Liver (tissue), 9 donors: ENCODE measurements around the gene REEP1. TPM values are rescaled to one million over a fixed set of nuclear protein-coding genes. Genes with fewer than 3 reads are reported as not detected.

Experiments
- DNase-seq: peaks from one replicate; pipeline ENCODE4 v3.0.0-alpha.2; 2017; ENCODE audit warnings: low spot score
- H3K27ac ChIP-seq, 2 donors: one replicate each; pipeline ENCODE4 v1.7.0; 2013; ENCODE audit warnings: inconsistent platforms in 2 of 2, low read length in 2 of 2, control low read depth in 1 of 2, low read depth in 1 of 2, mild to moderate bottlenecking in 1 of 2
- H3K27me3 ChIP-seq, 4 donors: one replicate each; pipeline versions ENCODE4 v1.6.1 to v1.7.0; 2013; ENCODE audit warnings: low read length in 3 of 4, inconsistent platforms in 1 of 4, mild to moderate bottlenecking in 1 of 4, moderate library complexity in 1 of 4; ENCODE audit not compliant: control insufficient read depth in 4 of 4, insufficient read depth in 4 of 4
- H3K36me3 ChIP-seq, 4 donors: one replicate each; pipeline versions ENCODE4 v1.6.1 to v1.7.0; 2013; ENCODE audit warnings: low read length in 3 of 4, mild to moderate bottlenecking in 3 of 4, low read depth in 1 of 4, moderate library complexity in 1 of 4; ENCODE audit not compliant: control insufficient read depth in 4 of 4, insufficient read depth in 3 of 4
- H3K4me1 ChIP-seq, 4 donors: one replicate each; pipeline versions ENCODE4 v1.6.1 to v1.7.0; 2013; ENCODE audit warnings: low read length in 3 of 4, mild to moderate bottlenecking in 3 of 4, moderate library complexity in 1 of 4; ENCODE audit not compliant: control insufficient read depth in 4 of 4, insufficient read depth in 4 of 4
- H3K4me3 ChIP-seq, 3 donors: one replicate each; pipeline versions ENCODE4 v1.6.1 to v1.7.0; 2013; ENCODE audit warnings: low read length in 3 of 3, control low read depth in 1 of 3, low read depth in 1 of 3, mild to moderate bottlenecking in 1 of 3
- H3K9ac ChIP-seq, 2 donors: one replicate each; pipeline ENCODE4 v1.7.0; 2013; ENCODE audit warnings: low read length in 2 of 2, mild to moderate bottlenecking in 2 of 2, moderate library complexity in 2 of 2, control low read depth in 1 of 2, low read depth in 1 of 2
- H3K9me3 ChIP-seq, 4 donors: one replicate each; pipeline versions ENCODE4 v1.6.1 to v1.7.0; 2013; ENCODE audit warnings: low read length in 3 of 4; ENCODE audit not compliant: control insufficient read depth in 4 of 4
- CTCF ChIP-seq: fragments of 150-350 bp; IDR thresholded peaks from 2 replicates; pipeline ENCODE4 v1.5.1; 2017; ENCODE audit warnings: improper control_type of control experiment, low read depth, low read length; ENCODE audit not compliant: missing input control
- EGR1 ChIP-seq, 2 donors: IDR thresholded peaks; 2 replicates each; pipeline ENCODE4 v1.6.1; 2016 to 2018; ENCODE audit warnings: antibody characterized with exemption in 2 of 2, low read depth in 2 of 2
- FOXA1 ChIP-seq: IDR thresholded peaks from 2 replicates; pipeline ENCODE4 v1.6.1; 2016; ENCODE audit warnings: antibody characterized with exemption
- FOXA2 ChIP-seq: IDR thresholded peaks from 2 replicates; pipeline ENCODE4 v1.6.1; 2016; ENCODE audit warnings: antibody characterized with exemption
- GABPA ChIP-seq, 2 donors: IDR thresholded peaks in 1 of 2; conservative IDR thresholded peaks in 1 of 2; 2 replicates each; pipeline ENCODE4 v1.6.1; 2016; ENCODE audit warnings: antibody characterized with exemption in 2 of 2, mild to moderate bottlenecking in 1 of 2, moderate library complexity in 1 of 2
- REST ChIP-seq: IDR thresholded peaks from 2 replicates; pipeline ENCODE4 v1.6.1; 2016; ENCODE audit warnings: antibody characterized with exemption, mild to moderate bottlenecking
- SP1 ChIP-seq: IDR thresholded peaks from 2 replicates; pipeline ENCODE4 v1.6.1; 2018; ENCODE audit warnings: antibody characterized with exemption, mild to moderate bottlenecking
- YY1 ChIP-seq: IDR thresholded peaks from 2 replicates; pipeline ENCODE4 v1.6.1; 2016; ENCODE audit warnings: antibody characterized with exemption, mild to moderate bottlenecking
- WGBS: extraction: QIAGEN DNeasy Blood & Tissue Kit; methylation state at CpG from one replicate; pipeline ENCODE4 v1.1.7; 2013; 5-methylcytosine and 5-hydroxymethylcytosine counted together
- polyA plus RNA-seq, 2 donors: library from polyadenylated mRNA; stranded (reverse) in 1 of 2; unstranded in 1 of 2; fragments of 200-250 nt in 1 of 2; fragments of >200 nt in 1 of 2; fragmentation: Nextera tagmentation in 1 of 2; extraction: Ambion mirVana in 1 of 2; gene quantifications; one replicate each; pipeline versions ENCODE4 v1.2.1 to v1.2.3, GENCODE V29; 2013 to 2015
- total RNA-seq, 2 donors: library from RNA; depleted of rRNA; stranded (reverse); fragments of >200 nt; gene quantifications; one replicate each; pipeline ENCODE4 v1.2.3, GENCODE V29; 2014
- donor health status: healthy.
- donor health status: healthy.
- donor health status: healthy.
- donor health status: healthy.
- donor health status: healthy.

REEP1 gene
- total and polyA plus RNA-seq, 4 donors, result 0.46 to 1.7 (median 0.89) TPM

GRCh38 chr2:86214503-86214832 is 123.0 kb downstream of the REEP1 start:
- no peak overlapping the region for H3K27ac ChIP-seq
- no peak overlapping the region for H3K4me3 ChIP-seq
- DNase-seq, result no peak
- peaks cover 2 to 29% (median 21%) of the 10 kb centered on the region in 4 donors for H3K4me1 ChIP-seq
- no peaks in the 10 kb centered on the region for H3K9me3 ChIP-seq
- 90% methylated on average over 2 of the region's 2 CpGs for WGBS
- TF ChIP-seq FOXA2 (no peak), GABPA (IDR thresholded peaks at IDR 0.05 in 1 of 2, conservative IDR thresholded peaks at IDR 0.05 in 1 of 2) (no peak), REST (no peak), EGR1 (IDR thresholded peaks at IDR 0.05; ENCODE audit: low read depth in 2 of 2) (no peak)
- peaks cover 0 to 15% (median 7%) of the 10 kb centered on the region in 4 donors for H3K36me3 ChIP-seq
- H3K27me3 ChIP-seq, result no peaks in the 10 kb centered on the region
- H3K9ac ChIP-seq, result no peak overlapping the region

- Histone ChIP-seq H3K27ac (no peak overlapping the region), H3K9me3 (no peaks in the 10 kb centered on the region), H3K4me3 (no peak overlapping the region), H3K27me3 (no peaks in the 10 kb centered on the region), H3K4me1 (peaks cover 2 to 29% (median 21%) of the 10 kb centered on the region in 4 donors), H3K9ac (no peak overlapping the region), H3K36me3 (peaks cover 0 to 20% (median 11%) of the 10 kb centered on the region in 4 donors)
- TF ChIP-seq YY1, result peak; percentile 2
- TF ChIP-seq SP1, result no peak
- DNase-seq, result no peak
- 23% methylated on average over 4 of the region's 4 CpGs for whole genome bisulfite sequencing
These were observed 123.5 kb downstream of the REEP1 start for GRCh38 chr2:86213699-86214502.

GRCh38 chr2:86213056-86213455 is 124.4 kb downstream of the REEP1 start:
- DNase-seq, result no peak
- Histone ChIP-seq H3K9ac (no peak overlapping the region), H3K9me3 (no peaks in the 10 kb centered on the region), H3K4me1 (peaks cover 2 to 29% (median 21%) of the 10 kb centered on the region in 4 donors), H3K27ac (no peak overlapping the region), H3K4me3 (no peak overlapping the region), H3K36me3 (peaks cover 3 to 28% (median 18%) of the 10 kb centered on the region in 4 donors), H3K27me3 (no peaks in the 10 kb centered on the region)
- 20% methylated on average over 1 of the region's 1 CpG for WGBS
- TF ChIP-seq CTCF (no peak), FOXA2 (peak; percentile 92), REST (peak; percentile 79), FOXA1 (peak; percentile 54)
